GM18505 (cell line): ENCODE data around the gene RAPH1.
"Not testable (repeated sequence)": the region's sequence is repeated elsewhere in the genome, so short reads cannot be mapped to it uniquely, and the experiment has no call there.

ENCODE experiments used
- ATAC-seq: cut with Tn5 transposase; IDR thresholded peaks from one replicate; pipeline ENCODE4 v1.9.1; 2021; ENCODE audit not compliant: unreplicated experiment
- POLR2A ChIP-seq: IDR thresholded peaks from 4 replicates; pipeline ENCODE4 v1.6.1; 2011; ENCODE audit warnings: borderline replicate concordance; ENCODE audit not compliant: insufficient read depth, insufficient read length; ENCODE audit errors: extremely low read depth

The RAPH1 gene

DNA sequence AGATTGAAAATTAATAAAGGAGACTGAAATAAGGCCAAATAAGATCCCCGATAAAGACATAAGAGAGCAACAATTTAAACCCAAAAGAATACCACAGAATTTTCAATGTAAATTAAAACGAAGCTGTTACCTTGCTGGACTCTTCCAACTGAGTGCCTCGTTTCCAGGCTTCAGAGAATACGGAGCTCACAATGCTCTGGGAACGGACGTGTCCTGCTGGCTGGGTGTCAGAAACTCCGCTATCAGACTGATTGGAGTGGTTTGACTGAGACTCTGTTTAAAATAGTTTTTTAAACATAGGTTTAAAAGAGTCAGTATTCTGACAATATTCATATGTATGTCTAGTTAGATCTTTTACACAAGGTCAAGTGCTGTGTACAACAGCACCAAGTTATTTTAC lies 90.4 kb downstream of the RAPH1 start:
- no peak for TF ChIP-seq POLR2A
- no peak for ATAC-seq

DNA sequence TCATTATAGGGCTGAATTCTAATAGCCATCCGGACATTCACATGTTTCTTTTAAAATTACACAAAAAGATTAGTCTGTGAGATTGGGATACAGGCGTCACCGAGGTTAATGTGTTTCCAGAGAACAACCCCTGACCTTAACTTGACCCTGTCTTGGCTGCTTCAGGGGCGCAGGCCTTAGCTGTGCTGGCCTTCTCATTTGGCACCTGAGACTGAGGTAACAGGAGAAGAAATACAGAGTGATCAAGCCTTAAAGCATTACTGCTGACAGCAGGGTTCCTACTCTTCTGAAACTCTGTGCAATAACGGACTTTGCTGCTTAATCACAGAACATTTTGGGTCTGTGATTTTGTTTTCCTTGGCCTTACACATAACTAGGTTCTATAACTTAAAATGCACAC lies 92.6 kb downstream of the RAPH1 start:
- TF ChIP-seq POLR2A, result no peak
- ATAC-seq, result no peak

DNA sequence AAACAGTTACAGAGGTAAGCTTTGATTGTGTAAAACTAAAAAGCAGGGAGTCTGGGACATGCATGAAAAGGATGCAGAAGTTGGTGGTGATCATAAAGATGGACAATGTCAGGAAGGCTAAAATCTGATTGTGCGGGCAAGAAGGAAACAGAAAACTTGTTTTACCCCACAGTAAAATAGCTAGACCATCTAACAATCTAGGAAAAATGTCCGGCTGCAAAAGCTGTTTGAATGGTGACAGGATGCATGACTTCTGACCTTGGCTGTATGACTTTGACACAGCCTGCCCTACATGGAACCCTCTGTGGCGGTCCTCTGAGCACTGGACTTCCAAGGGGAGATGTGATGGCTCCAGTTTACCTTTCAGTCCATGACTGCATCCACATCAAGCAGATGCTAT lies 93.6 kb downstream of the RAPH1 start:
- ATAC-seq, result no peak
- TF ChIP-seq POLR2A, result no peak

DNA sequence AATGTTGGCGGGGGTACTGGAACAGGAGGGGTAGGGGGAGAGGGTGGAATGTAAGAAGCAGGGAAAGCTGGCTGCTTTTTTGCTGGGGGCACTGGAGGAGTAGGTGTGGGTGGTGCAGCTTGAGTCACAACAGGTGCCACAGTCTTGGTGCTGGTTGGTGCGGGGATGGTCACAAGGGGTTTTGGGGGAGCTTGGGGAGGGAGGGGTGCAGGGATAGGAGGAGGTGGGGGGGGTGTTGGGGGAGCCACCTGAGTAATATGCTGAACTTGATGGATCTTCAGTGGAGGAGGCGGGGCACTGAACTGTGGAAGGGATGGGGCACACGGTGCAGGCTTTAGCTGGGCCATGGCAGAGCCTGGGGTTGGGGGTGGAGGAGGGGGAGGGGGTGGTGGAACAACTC lies 94.4 kb downstream of the RAPH1 start:
- no peak for ATAC-seq
- TF ChIP-seq POLR2A, result no peak

DNA sequence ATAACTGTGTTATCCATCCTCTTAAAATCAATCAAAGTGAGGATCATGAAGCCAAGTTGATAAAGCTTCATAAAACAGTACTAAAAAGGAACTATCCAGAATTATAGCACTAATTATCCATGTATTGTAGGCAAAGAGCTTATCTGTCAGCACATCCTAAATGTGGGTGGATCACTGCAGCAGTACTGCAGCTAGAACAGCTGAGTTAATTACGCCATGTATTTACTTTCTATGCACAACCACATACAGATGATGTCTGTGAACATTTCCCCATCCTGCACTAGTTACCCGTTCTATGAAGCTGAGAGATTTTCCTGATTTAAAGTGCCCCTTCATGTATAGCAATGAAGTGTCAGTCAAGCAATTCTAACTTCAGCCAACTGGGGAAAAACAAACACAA lies 96.6 kb downstream of the RAPH1 start:
- no peak for TF ChIP-seq POLR2A
- no peak for ATAC-seq

DNA sequence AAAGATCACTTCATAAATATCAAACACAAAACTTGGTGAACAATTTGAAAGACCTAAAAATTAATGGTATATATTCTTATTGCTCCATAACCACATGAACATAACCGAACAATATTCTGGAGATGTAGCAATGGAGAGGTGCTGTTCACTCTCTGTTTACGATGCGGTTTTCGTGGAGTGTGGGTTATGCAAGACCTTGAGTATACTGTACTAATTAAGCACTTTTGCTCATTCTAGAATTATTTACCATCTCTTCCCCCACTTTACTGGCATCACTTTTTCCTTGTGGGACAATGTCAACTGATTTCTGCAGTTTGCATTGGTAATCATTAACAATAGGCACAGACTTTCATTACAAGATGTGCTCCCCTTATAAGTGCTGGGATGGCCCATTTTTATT lies 97.6 kb downstream of the RAPH1 start:
- TF ChIP-seq POLR2A, result no peak
- no peak for ATAC-seq

DNA sequence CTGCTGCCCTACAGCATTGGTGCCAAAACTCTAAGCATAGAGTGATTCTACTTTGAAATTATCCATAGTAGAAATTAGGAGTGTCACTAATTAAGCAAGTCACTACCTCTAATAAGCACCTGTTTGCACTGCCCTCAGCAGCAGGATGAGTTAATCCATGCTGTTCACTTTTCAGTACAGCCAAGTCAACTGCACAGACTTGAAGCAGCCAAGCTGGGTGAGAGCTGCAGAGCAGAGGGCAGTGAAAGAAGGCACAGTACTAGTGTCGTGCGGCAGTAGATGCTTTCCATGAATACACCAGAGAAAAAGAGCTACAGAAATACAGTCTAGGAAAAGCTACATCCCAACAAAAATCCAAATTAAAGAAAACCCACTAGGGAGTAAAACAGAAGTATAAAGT lies 98.6 kb downstream of the RAPH1 start:
- ATAC-seq, result no peak
- TF ChIP-seq POLR2A, result no peak

DNA sequence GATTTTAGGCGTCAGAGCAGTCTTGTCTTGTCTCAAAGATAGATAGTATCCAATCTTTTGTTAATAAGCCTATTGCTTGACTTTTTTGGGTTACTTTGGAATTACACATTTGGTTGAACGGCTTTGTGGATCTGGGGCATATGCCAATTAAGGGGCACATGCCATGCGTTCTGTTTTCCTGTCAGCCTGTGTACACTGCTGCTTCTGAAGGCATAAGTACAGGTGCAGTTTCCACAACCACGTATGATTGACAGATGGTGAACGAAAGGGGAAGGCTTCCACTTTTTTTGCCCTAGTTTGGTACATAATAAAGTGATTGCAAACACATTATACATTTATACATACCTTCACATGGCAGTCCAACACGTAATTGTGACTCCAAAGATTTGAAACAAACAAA lies 102.3 kb downstream of the RAPH1 start:
- ATAC-seq, result no peak
- no peak for TF ChIP-seq POLR2A

DNA sequence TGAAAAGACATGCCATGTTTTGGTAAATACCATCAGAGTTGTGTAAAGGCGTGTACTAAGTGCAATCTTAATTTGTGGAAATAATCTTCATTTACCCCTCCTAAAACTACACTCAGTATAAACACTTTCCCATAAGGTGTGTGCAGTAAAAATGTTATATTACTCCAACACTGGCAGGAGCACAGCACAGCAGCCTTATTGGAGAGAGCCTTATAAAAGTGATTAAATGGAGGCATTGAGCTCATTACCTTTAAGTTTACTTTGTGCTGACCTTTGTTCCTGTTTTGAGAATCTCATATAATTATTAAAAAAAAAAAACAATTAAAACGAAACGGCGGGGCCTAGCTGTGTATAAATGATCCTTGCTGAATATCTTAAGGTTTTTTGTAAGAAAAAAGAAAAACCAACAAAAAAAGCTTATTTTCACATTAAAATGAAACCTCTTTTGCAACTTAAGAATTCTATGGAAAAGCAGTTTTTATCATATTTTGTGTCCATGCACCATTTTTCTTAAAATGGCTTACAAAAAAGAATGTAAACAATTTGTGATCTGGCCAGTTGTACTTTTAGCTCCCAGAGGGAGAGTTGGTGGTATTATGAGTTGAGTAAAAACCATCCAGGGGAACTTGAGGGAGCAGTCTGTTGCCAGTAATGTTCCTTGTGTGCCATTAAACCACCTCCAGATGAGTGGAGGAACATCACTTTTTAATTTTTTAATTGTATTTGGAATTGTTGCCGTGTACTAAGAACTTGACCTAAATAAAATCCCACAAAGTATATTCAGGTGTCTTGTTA lies 103.5 kb downstream of the RAPH1 start:
- TF ChIP-seq POLR2A, result no peak
- ATAC-seq, result no peak

DNA sequence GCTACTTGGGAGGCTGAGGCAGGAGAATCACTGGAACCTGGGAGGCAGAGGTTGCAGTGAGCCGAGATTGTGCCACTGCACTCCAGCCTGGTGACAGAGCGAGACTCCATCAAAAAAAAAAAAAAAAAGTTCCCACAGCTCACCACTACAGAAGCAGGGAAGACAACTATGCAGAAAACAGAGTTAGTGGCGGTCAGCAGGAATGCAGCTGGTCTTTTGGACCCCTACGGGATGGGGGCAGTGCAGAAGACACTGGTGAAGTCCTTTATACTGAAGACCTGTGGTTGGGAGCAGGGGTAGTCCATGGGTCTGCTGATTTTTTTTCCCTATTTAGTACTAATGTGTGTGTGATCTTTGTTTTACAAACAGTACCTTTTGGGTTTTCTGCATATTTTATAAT lies 105.5 kb downstream of the RAPH1 start:
- ATAC-seq, result not testable (repeated sequence)

DNA sequence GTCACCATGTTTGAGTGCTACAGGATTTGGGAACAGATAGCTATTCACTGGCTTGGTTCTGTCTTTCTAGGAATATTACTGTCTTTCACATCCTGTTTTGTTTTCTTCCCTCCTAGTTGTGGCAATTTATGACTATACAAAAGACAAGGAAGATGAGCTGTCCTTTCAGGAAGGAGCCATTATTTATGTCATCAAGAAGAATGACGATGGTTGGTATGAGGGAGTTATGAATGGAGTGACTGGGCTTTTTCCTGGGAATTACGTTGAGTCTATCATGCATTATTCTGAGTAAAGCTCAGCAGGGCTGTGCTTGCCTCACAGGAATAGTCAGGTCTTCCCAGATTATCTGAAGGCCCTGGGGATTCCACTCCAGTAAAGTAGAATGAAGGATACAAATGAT lies 108.0 kb downstream of the RAPH1 start:
- no peak for ATAC-seq
- no peak for TF ChIP-seq POLR2A

DNA sequence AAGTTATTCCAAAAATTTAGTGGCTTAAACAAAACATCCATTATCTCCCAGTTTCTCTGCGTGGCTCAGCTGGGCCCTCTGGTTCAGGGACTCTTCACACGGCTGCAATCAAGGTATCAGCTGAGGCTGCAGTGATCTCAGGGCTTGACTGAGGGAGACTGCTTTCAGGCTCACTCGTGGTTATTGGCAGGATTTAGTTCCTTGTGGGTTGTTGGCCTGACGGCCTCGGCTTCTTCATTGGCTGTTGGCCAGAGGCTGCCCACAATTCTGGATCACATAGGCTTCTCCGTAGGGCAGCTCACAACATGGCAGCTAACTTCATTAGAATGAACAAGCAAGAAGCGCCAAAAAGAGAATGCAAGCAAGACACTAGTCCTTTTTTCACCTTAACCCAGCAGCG lies 116.8 kb downstream of the RAPH1 start:
- no peak for ATAC-seq
- no peak for TF ChIP-seq POLR2A

DNA sequence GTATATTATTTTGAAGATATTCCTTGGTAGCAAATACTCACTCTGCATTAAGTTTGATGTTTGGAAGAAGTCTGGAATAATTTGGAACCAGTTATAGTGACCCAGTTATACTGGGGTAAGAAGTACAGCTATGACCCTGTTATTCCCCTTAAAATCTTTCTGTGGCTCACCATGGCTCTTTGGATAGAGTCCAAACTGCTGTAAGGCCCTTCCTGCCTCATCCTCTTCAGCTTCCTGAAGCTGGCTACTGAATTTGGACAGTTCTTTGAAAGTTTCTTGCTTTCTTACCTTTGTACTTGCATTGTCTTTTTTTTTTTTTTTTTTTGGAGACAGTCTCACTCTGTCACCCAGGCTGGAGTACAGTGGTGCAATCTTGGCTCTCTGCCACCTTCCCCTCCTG lies 121.3 kb downstream of the RAPH1 start:
- no peak for ATAC-seq
- no peak for TF ChIP-seq POLR2A

DNA sequence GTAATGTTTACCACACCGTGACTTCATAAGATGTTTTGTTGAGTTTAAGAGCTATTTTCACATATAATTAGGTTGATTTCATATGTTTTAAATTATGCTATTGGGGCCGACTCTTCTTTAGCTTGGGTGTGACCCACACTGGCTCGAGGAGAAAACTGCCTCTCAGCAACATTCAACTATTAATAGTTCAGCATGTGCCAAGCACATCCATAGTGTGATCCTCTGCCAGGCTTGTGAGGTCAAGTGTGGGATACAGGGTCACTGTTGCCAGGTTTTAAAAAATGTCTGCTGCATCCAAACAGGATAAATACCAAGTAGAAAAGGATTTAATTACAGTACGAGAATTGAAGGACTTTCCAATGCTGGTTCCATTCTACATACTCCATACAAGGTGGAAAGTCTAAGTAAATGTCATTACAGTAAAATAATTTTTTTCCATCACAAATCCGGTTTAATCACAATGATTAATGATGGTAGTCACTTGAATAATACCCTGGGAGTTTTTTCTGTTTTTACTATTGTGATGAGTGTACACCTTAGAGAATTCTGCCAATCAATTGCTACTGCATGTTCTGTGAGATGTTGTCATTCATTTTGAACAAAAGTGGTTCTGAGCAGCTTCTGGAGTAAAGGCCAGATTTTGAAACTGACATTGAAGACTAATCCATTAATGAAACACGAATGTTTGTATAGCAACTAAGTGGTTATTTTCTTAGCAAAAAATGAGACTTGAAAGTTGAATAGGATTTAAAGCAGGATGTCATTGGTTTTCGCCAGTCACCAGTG lies 122.4 kb downstream of the RAPH1 start:
- no peak for TF ChIP-seq POLR2A
- ATAC-seq, result no peak
